ENCODE data around the gene PIK3CG. TPM values are rescaled to one million over a fixed set of nuclear protein-coding genes. Genes with fewer than 3 reads are reported as not detected.
"Not testable (repeated sequence)": the region's sequence is repeated elsewhere in the genome, so short reads cannot be mapped to it uniquely, and the experiment has no call there.

The PIK3CG gene
- total and polyA plus RNA-seq, 5 donors = 0.14 to 3.3 (median 2.3) TPM

DNA sequence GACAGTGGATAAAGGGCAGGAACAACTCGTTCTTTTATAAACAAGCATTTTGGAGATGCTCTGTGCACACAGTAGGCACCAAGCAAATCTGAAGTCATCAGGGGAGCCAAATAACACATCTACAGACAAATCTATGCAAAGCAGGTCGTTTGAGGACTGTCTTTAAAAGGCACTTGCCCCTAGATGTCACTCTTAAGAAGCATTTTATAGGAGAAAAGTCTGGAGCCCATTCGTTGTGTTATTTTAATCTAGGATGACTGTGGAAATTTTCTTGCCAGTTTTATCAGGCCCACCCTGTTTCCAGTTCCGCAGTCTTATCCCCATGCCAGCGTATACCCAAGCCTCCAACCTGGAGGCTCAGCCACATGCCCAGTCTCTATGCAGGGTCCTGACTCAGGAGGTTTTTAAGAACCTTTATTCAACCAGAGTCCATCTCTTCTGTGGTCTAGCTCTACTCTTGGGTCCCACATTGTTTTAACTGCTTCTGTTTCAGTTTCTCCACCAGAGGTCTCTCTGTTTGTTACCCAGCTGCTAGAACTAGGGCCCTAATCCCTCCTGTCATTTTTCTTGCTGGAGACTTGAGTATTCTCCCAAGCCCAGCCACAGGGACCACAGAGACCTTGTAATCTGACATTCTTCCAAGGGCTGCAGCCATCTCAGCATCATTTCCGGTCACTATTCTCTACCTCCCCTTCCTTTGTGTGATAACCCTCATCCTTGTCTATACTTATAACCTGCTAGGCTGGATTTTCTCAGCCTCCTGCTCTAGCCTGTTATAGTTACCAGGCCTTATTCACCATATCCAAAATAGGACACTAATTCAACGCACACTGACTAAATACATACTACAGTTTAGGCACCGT is 26.7 kb downstream of the PIK3CG start:
- 63% methylated on average over 8 of the region's 8 CpGs for WGBS
- H3K9me3 ChIP-seq (ENCODE audit: control insufficient read depth, low read length) = no peaks in the 10 kb centered on the region
- intact Hi-C loops (cut with DNase I) = no loop called here
- H3K27me3 ChIP-seq (ENCODE audit: control insufficient read depth, insufficient read depth) = no peaks in the 10 kb centered on the region
- H3K27ac ChIP-seq (ENCODE audit: low read length) = no peak overlapping the region
- H3K4me1 ChIP-seq (ENCODE audit: control insufficient read depth, insufficient read depth, low read length) = no peaks in the 10 kb centered on the region
- DNase-seq (no peak), ATAC-seq (peak; percentile 33 to 89)
- H3K4me3 ChIP-seq (ENCODE audit: low read length) = no peak overlapping the region

DNA sequence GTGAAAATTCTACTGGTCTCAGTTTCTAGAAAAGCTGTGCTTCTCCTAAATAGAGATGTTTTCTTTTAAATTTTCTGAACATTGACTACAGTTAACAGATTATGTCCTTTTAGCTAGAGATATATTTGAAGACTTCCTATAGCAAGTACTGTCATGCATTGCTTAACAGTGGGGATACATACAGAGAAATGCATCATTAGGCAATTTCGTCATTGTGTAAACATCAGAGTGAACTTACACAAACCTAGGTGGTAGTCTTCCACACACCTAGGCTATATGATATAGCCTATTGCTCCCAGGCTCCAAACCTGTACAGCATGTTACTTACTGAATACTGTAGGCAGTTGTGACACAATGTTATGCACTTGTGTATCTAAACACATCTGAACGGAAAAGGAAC is 28.5 kb downstream of the PIK3CG start:
- 85% methylated on average over 2 of the region's 2 CpGs for WGBS
- no peak for DNase-seq
- ATAC-seq = no peak
- intact Hi-C loops (cut with DNase I) = no loop called here
- H3K9me3 ChIP-seq (ENCODE audit: control insufficient read depth, low read length) = no peaks in the 10 kb centered on the region
- no peak overlapping the region for H3K4me3 ChIP-seq (ENCODE audit: low read length)
- no peaks in the 10 kb centered on the region for H3K4me1 ChIP-seq (ENCODE audit: control insufficient read depth, insufficient read depth, low read length)
- H3K27ac ChIP-seq (ENCODE audit: low read length) = no peak overlapping the region
- H3K27me3 ChIP-seq (ENCODE audit: control insufficient read depth, insufficient read depth) = no peaks in the 10 kb centered on the region

DNA sequence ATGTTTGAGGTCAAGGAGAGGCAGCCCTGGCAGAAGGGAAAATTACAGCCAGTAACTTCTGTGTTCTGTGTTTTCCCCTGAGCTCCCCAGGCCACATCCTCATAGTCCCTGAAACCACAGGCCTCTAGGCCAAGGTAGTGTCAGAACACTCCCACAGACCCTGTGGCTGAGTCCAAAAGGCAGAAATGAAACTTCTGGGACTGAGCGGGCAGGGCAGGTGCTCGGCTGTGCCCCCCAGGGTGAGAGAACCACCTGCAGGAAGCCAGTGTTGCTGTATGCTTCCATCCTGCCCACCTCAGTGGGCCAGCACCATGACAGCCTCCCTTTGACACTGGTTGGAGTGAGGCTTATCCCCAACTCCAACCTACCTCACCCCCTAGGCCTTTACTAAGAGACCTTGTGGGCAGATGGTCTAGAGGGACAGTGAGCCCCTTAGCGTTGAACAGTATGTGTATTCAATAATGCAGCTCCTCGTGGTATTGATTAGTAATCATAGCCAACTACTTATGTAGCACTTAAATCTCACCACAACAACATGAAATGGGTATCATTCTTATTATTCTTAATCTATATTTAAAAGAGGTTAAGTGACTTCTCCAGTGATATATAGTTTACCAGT is 30.3 kb downstream of the PIK3CG start:
- 87% methylated on average over 4 of the region's 4 CpGs for WGBS
- no peaks in the 10 kb centered on the region for H3K9me3 ChIP-seq (ENCODE audit: control insufficient read depth, low read length)
- no peak for DNase-seq
- H3K27ac ChIP-seq (ENCODE audit: low read length) = no peak overlapping the region
- intact Hi-C loops (cut with DNase I) = no loop called here
- H3K4me1 ChIP-seq (ENCODE audit: control insufficient read depth, insufficient read depth, low read length) = no peaks in the 10 kb centered on the region
- ATAC-seq = no peak
- H3K27me3 ChIP-seq (ENCODE audit: control insufficient read depth, insufficient read depth) = no peaks in the 10 kb centered on the region
- no peak overlapping the region for H3K4me3 ChIP-seq (ENCODE audit: low read length)

DNA sequence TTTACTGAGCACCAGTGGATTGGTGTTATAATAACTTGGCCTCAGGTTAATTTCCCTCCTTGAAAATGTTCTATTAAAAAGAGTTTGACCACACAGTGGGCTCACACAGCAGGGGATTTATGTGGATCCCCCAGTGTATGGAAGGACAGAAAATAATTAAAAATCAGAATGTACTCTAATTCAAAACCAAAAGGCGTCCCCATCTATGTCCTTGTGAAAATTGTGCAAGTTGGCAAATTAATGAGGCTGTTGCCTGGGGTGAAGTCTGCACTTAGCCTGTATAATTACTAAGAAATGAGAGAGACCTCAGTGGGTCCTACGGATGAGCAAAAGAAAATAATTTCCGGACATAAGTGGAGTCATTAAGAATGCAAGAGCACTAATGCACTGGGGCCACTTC is 31.1 kb downstream of the PIK3CG start:
- no peak for ATAC-seq
- intact Hi-C loops (cut with DNase I) = no loop called here
- H3K27ac ChIP-seq (ENCODE audit: low read length) = no peak overlapping the region
- H3K27me3 ChIP-seq (ENCODE audit: control insufficient read depth, insufficient read depth) = no peaks in the 10 kb centered on the region
- H3K4me3 ChIP-seq (ENCODE audit: low read length) = no peak overlapping the region
- no peak for DNase-seq
- H3K9me3 ChIP-seq (ENCODE audit: control insufficient read depth, low read length) = no peaks in the 10 kb centered on the region
- H3K4me1 ChIP-seq (ENCODE audit: control insufficient read depth, insufficient read depth, low read length) = no peaks in the 10 kb centered on the region
- WGBS = 87% methylated on average over 3 of the region's 3 CpGs

DNA sequence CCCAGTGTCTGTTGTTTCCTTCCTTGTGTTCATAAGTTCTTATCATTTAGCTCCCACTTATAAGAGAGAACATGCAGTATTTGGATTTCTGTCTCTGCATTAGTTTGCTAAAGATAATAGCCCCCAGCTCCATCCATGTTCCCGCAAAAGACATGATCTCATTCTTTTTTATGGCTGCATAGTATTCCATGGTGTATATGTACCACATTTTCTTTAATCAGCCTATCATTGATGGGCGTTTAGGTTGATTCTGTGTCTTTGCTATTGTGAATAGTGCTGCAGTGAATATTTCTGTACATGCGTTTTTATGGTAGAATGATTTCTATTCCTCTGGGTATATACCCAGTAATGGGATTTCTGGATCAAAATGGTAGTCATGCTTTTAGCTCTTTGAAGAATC is 32.5 kb downstream of the PIK3CG start:
- H3K4me3 ChIP-seq (ENCODE audit: low read length); H3K27me3 ChIP-seq (ENCODE audit: control insufficient read depth, insufficient read depth); H3K4me1 ChIP-seq (ENCODE audit: control insufficient read depth, insufficient read depth, low read length); DNase-seq; ATAC-seq; intact Hi-C loops (cut with DNase I); H3K27ac ChIP-seq (ENCODE audit: low read length); H3K9me3 ChIP-seq (ENCODE audit: control insufficient read depth, low read length): not testable (repeated sequence)
- WGBS = 90% methylated on average over 3 of the region's 3 CpGs

DNA sequence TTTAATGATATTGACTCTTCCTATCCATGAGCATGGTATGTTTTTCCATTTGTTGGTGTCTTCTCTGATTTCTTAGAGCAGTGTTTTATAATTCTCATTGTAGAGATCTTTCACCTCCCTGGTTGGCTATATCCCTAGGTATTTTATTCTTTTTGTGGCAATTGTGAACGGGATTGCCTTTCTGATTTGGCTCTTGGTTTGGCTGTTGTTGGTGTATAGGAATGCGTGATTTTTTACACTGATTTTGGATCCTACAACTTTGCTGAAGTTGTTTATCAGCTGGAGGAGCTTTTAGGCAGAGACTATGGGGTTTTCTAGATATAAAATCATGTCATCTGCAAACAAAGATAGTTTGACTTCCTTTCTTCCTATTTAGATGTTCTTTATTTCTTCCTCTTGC is 33.9 kb downstream of the PIK3CG start:
- H3K4me1 ChIP-seq (ENCODE audit: control insufficient read depth, insufficient read depth, low read length); H3K27me3 ChIP-seq (ENCODE audit: control insufficient read depth, insufficient read depth); H3K9me3 ChIP-seq (ENCODE audit: control insufficient read depth, low read length); DNase-seq; ATAC-seq; intact Hi-C loops (cut with DNase I); H3K4me3 ChIP-seq (ENCODE audit: low read length); H3K27ac ChIP-seq (ENCODE audit: low read length): not testable (repeated sequence)
- WGBS = 87% methylated on average over 2 of the region's 2 CpGs

- Histone ChIP-seq H3K4me1 (ENCODE audit: control insufficient read depth, insufficient read depth, low read length) (no peaks in the 10 kb centered on the region), H3K9me3 (ENCODE audit: control insufficient read depth, low read length) (no peaks in the 10 kb centered on the region), H3K4me3 (ENCODE audit: low read length) (no peak overlapping the region), H3K27me3 (ENCODE audit: control insufficient read depth, insufficient read depth) (no peaks in the 10 kb centered on the region), H3K27ac (ENCODE audit: low read length) (no peak overlapping the region)
- 81% methylated on average over 4 of the region's 4 CpGs for WGBS
- ATAC-seq = no peak
- DNase-seq = no peak
- intact Hi-C loops (cut with DNase I) = no loop called here
These were observed 36.9 kb downstream of the PIK3CG start for GRCh38 chr7:106901828-106902441.

- no peaks in the 10 kb centered on the region for H3K4me1 ChIP-seq (ENCODE audit: control insufficient read depth, insufficient read depth, low read length)
- no peaks in the 10 kb centered on the region for H3K9me3 ChIP-seq (ENCODE audit: control insufficient read depth, low read length)
- DNase-seq = no peak
- H3K4me3 ChIP-seq (ENCODE audit: low read length) = no peak overlapping the region
- no peak for ATAC-seq
- intact Hi-C loops (cut with DNase I) = no loop called here
- 36% methylated on average over 3 of the region's 3 CpGs for WGBS
- no peak overlapping the region for H3K27ac ChIP-seq (ENCODE audit: low read length)
- no peaks in the 10 kb centered on the region for H3K27me3 ChIP-seq (ENCODE audit: control insufficient read depth, insufficient read depth)
These were observed 40.7 kb downstream of the PIK3CG start for GRCh38 chr7:106905734-106906133.

DNA sequence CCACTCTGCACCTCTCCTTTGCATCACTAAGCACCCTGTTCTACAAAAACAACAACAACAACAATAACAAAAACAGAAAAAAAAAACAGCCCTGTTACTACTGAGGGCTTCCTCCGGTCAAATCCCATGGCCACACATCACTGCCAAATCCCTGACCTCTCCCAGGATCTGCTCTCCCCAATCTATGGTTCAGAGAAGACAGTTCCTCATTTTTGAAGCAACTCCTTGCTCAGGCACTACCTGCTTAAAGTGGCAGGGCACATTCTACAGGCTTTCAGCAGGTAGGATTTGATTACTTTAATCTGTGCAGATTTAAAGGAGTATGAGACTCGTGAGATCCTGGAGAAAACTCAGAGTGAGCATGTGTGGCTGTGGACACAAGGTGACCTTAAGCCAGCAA is 46.9 kb downstream of the PIK3CG start:
- WGBS = 68% methylated on average over 2 of the region's 2 CpGs
- H3K27ac ChIP-seq (ENCODE audit: low read length) = no peak overlapping the region
- DNase-seq (no peak), ATAC-seq (no peak)
- intact Hi-C loops (cut with DNase I) = no loop called here
- no peaks in the 10 kb centered on the region for H3K9me3 ChIP-seq (ENCODE audit: control insufficient read depth, low read length)
- no peak overlapping the region for H3K4me3 ChIP-seq (ENCODE audit: low read length)
- H3K4me1 ChIP-seq (ENCODE audit: control insufficient read depth, insufficient read depth, low read length) = peaks cover 1% of the 10 kb centered on the region
- H3K27me3 ChIP-seq (ENCODE audit: control insufficient read depth, insufficient read depth) = no peaks in the 10 kb centered on the region

- intact Hi-C loops (cut with DNase I) = no loop called here
- no peaks in the 10 kb centered on the region for H3K27me3 ChIP-seq (ENCODE audit: control insufficient read depth, insufficient read depth)
- WGBS = 94% methylated on average over 3 of the region's 3 CpGs
- H3K4me1 ChIP-seq (ENCODE audit: control insufficient read depth, insufficient read depth, low read length) = peaks cover 1% of the 10 kb centered on the region
- H3K4me3 ChIP-seq (ENCODE audit: low read length) = no peak overlapping the region
- DNase-seq (no peak), ATAC-seq (no peak)
- H3K27ac ChIP-seq (ENCODE audit: low read length) = no peak overlapping the region
- H3K9me3 ChIP-seq (ENCODE audit: control insufficient read depth, low read length) = no peaks in the 10 kb centered on the region
These were observed 49.0 kb downstream of the PIK3CG start for GRCh38 chr7:106914018-106914607.

- ATAC-seq = no peak
- H3K9me3 ChIP-seq (ENCODE audit: control insufficient read depth, low read length) = no peaks in the 10 kb centered on the region
- no peaks in the 10 kb centered on the region for H3K27me3 ChIP-seq (ENCODE audit: control insufficient read depth, insufficient read depth)
- no peak overlapping the region for H3K27ac ChIP-seq (ENCODE audit: low read length)
- WGBS = 95% methylated on average over 2 of the region's 2 CpGs
- H3K4me1 ChIP-seq (ENCODE audit: control insufficient read depth, insufficient read depth, low read length) = peaks cover 1% of the 10 kb centered on the region
- H3K4me3 ChIP-seq (ENCODE audit: low read length) = no peak overlapping the region
- no peak for DNase-seq
- intact Hi-C loops (cut with DNase I) = no loop called here
These were observed 50.3 kb downstream of the PIK3CG start for GRCh38 chr7:106915407-106915806.

Data from right cardiac atrium (tissue), 5 donors.